ENCODE measurements around the gene PHF2. TPM values are rescaled to one million over a fixed set of nuclear protein-coding genes. Genes with fewer than 3 reads are reported as not detected.

Gene PHF2
- total RNA-seq, 1 experiment from 2014 or later = 10.3 TPM

GRCh38 chr9:93663877-93664548 lies 87.6 kb downstream of the PHF2 start:
- Mint-ChIP-seq H3K4me3 (ENCODE audit: unreplicated experiment) (no peak overlapping the region), H3K36me3 (ENCODE audit: insufficient read depth, unreplicated experiment) (no peaks in the 10 kb centered on the region), H3K27me3 (ENCODE audit: insufficient read depth, unreplicated experiment) (no peaks in the 10 kb centered on the region), H3K27ac (ENCODE audit: unreplicated experiment) (no peak overlapping the region), H3K9me3 (ENCODE audit: unreplicated experiment) (no peaks in the 10 kb centered on the region), H3K4me1 (ENCODE audit: low read depth, unreplicated experiment) (no peaks in the 10 kb centered on the region)
- POLR2A ChIA-PET = no interaction called here
- Histone ChIP-seq H3K4me3 (ENCODE audit: low read depth, low read length) (no peak overlapping the region), H3K4me1 (no peaks in the 10 kb centered on the region), H3K9me3 (no peaks in the 10 kb centered on the region), H3K36me3 (ENCODE audit: control insufficient read depth, insufficient read depth, low read length) (no peaks in the 10 kb centered on the region), H3K27me3 (replicated peaks; ENCODE audit: control insufficient read depth, insufficient read depth, low read length) (no peaks in the 10 kb centered on the region)
- CTCF ChIA-PET = no interaction called here
- DNase-seq = no peak
- intact Hi-C loops (cut with micrococcal nuclease; ENCODE audit: unreplicated experiment) = no loop called here
- no TSS peak for BruUV-seq (replicated peaks)
- no peak for TF ChIP-seq CTCF (IDR thresholded peaks at IDR 0.05; ENCODE audit: insufficient read depth in 1 of 2, low read depth in 1 of 2, low read length in 1 of 2, severe bottlenecking in 1 of 2, unreplicated experiment in 1 of 2)

DNA sequence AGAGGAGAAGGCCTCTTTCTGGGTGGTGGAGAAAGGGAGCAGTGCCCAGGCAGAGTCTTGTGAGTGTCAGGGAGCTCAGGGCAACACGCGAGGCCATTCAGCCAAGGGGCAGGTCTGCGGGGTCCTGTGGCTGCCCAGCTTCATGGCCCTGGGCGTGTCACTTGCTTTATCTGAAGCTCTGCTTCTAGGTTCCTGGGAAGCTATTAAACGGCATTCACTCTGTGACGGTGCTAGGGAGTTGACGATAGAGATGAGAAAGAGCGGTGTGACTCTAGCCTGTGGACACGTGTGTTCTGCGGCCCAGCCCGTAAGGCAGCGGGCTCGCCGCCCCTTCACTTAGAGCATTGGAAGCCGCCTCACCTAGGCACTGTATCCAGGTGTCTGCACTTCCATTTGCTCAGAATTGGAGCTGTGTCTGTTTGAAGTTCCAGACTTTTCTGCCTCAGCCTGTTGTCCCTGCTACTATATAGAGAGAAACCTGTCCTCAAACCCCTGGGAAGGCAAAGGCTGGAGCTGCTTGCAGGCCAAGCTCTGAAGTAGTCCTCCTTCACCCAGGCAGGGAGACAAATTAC lies 88.3 kb downstream of the PHF2 start:
- ChIA-PET POLR2A (no interaction called here), CTCF (no interaction called here)
- Mint-ChIP-seq H3K9me3 (ENCODE audit: unreplicated experiment) (no peaks in the 10 kb centered on the region), H3K4me1 (ENCODE audit: low read depth, unreplicated experiment) (no peaks in the 10 kb centered on the region), H3K36me3 (ENCODE audit: insufficient read depth, unreplicated experiment) (no peaks in the 10 kb centered on the region), H3K27me3 (ENCODE audit: insufficient read depth, unreplicated experiment) (no peaks in the 10 kb centered on the region), H3K4me3 (ENCODE audit: unreplicated experiment) (no peak overlapping the region), H3K27ac (ENCODE audit: unreplicated experiment) (no peak overlapping the region)
- Histone ChIP-seq H3K9me3 (no peaks in the 10 kb centered on the region), H3K4me1 (no peaks in the 10 kb centered on the region), H3K27me3 (replicated peaks; ENCODE audit: control insufficient read depth, insufficient read depth, low read length) (no peaks in the 10 kb centered on the region), H3K36me3 (ENCODE audit: control insufficient read depth, insufficient read depth, low read length) (no peaks in the 10 kb centered on the region), H3K4me3 (ENCODE audit: low read depth, low read length) (no peak overlapping the region)
- BruUV-seq (replicated peaks) = no TSS peak
- intact Hi-C loops (cut with micrococcal nuclease; ENCODE audit: unreplicated experiment) = no loop called here
- DNase-seq = no peak
- TF ChIP-seq CTCF (IDR thresholded peaks at IDR 0.05; ENCODE audit: insufficient read depth in 1 of 2, low read depth in 1 of 2, low read length in 1 of 2, severe bottlenecking in 1 of 2, unreplicated experiment in 1 of 2) = no peak

GRCh38 chr9:93665128-93665636 lies 88.8 kb downstream of the PHF2 start:
- Mint-ChIP-seq H3K9me3 (ENCODE audit: unreplicated experiment) (no peaks in the 10 kb centered on the region), H3K27me3 (ENCODE audit: insufficient read depth, unreplicated experiment) (no peaks in the 10 kb centered on the region), H3K36me3 (ENCODE audit: insufficient read depth, unreplicated experiment) (no peaks in the 10 kb centered on the region), H3K4me1 (ENCODE audit: low read depth, unreplicated experiment) (no peaks in the 10 kb centered on the region), H3K27ac (ENCODE audit: unreplicated experiment) (no peak overlapping the region), H3K4me3 (ENCODE audit: unreplicated experiment) (no peak overlapping the region)
- no peaks in the 10 kb centered on the region for H3K9me3 ChIP-seq
- TF ChIP-seq CTCF (IDR thresholded peaks at IDR 0.05; ENCODE audit: insufficient read depth in 1 of 2, low read depth in 1 of 2, low read length in 1 of 2, severe bottlenecking in 1 of 2, unreplicated experiment in 1 of 2) = no peak
- H3K4me1 ChIP-seq = no peaks in the 10 kb centered on the region
- no peaks in the 10 kb centered on the region for H3K36me3 ChIP-seq (ENCODE audit: control insufficient read depth, insufficient read depth, low read length)
- no peaks in the 10 kb centered on the region for H3K27me3 ChIP-seq (replicated peaks; ENCODE audit: control insufficient read depth, insufficient read depth, low read length)
- CTCF ChIA-PET = no interaction called here
- no TSS peak for BruUV-seq (replicated peaks)
- DNase-seq = peak in 1 of 2 experiments; percentile 13
- intact Hi-C loops (cut with micrococcal nuclease; ENCODE audit: unreplicated experiment) = no loop called here
- no peak overlapping the region for H3K4me3 ChIP-seq (ENCODE audit: low read depth, low read length)
- POLR2A ChIA-PET = no interaction called here
